ENCODE results near the gene PRKCB. TPM values are rescaled to one million over a fixed set of nuclear protein-coding genes. Genes with fewer than 3 reads are reported as not detected.

PRKCB gene
- total RNA-seq, 1 experiment from 2014 or later, result not detected

DNA sequence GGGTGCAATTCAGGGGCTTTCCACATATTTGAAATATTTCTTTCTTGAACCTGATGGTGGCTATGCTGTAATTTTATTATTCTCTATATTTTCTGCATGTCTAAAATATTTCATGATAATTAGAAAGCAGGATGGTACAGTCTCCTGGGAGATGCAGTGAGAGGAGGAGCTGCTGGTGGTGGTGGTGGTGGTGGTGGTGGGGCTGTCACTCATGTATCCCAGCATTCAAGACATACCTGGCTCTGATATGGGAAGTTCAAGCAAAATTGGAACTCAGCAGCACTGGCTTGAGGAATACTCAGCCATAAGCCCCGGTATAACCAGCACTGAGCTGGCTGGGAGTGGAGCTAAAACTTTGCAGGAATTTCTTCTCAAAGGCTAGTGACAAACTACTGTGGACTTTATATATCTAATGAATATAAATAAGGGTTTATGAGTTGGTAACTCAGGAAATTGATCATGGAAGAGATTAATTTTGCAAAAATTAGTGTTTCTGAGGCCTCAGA, 200.3 kb downstream of the PRKCB start:
- Mint-ChIP-seq H3K4me3 (ENCODE audit: low read depth, unreplicated experiment) (no peak overlapping the region), H3K27ac (ENCODE audit: unreplicated experiment) (no peak overlapping the region), H3K9me3 (ENCODE audit: low read depth, unreplicated experiment) (no peaks in the 10 kb centered on the region), H3K27me3 (ENCODE audit: unreplicated experiment) (peaks cover 88% of the 10 kb centered on the region), H3K4me1 (ENCODE audit: low read depth, unreplicated experiment) (no peaks in the 10 kb centered on the region), H3K36me3 (ENCODE audit: insufficient read depth, unreplicated experiment) (no peaks in the 10 kb centered on the region)
- no peak for DNase-seq
- intact Hi-C loops (cut with micrococcal nuclease; ENCODE audit: unreplicated experiment), result loop anchor here (1.0 to 5.0 kb wide), 3 partner anchors 235 to 479 kb away; partner anchors contain the start of genes EARS2 and UBFD1
- no TSS peak for BruUV-seq (replicated peaks)
- no peak for TF ChIP-seq CTCF (IDR thresholded peaks at IDR 0.05; ENCODE audit: unreplicated experiment)
- CTCF ChIA-PET, result interaction anchor here (1.1 to 1.9 kb wide), 3 partner anchors 31 to 358 kb away, joined by 3 to 5 read pairs (median 5); partner anchors contain the start of gene PLK1

DNA sequence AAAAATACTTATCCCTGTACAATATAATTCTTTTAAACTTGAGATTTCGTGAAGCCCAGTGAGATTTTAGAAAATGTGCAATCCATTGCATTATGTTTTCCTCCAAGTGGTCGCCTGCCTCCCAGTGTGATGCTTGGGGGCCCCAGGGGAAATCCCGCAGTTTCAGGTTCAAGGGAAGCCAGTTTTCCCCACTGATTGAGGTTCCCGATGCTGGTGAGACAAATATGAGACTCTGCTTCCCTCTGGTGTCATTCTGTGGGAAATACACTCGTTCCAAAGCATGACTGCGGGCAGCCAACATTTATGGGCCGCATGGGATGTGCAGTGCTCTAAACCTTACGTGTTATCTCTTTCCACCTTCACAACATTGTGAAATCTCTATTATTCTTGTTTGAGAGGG, 200.8 kb downstream of the PRKCB start:
- H3K4me1 Mint-ChIP-seq (ENCODE audit: low read depth, unreplicated experiment), result no peaks in the 10 kb centered on the region
- DNase-seq, result peak; percentile 62
- H3K4me3 Mint-ChIP-seq (ENCODE audit: low read depth, unreplicated experiment), result no peak overlapping the region
- intact Hi-C loops (cut with micrococcal nuclease; ENCODE audit: unreplicated experiment), result loop anchor here (1.0 to 5.0 kb wide), 3 partner anchors 235 to 479 kb away; partner anchors contain the start of genes EARS2 and UBFD1
- TF ChIP-seq CTCF (IDR thresholded peaks at IDR 0.05; ENCODE audit: unreplicated experiment), result peak; percentile 71
- BruUV-seq (replicated peaks), result no TSS peak
- no peaks in the 10 kb centered on the region for H3K36me3 Mint-ChIP-seq (ENCODE audit: insufficient read depth, unreplicated experiment)
- H3K27me3 Mint-ChIP-seq (ENCODE audit: unreplicated experiment), result peaks cover 88% of the 10 kb centered on the region
- CTCF ChIA-PET, result interaction anchor here (1.1 to 1.9 kb wide), 3 partner anchors 30 to 358 kb away, joined by 3 to 5 read pairs (median 5); partner anchors contain the start of gene PLK1
- H3K27ac Mint-ChIP-seq (ENCODE audit: unreplicated experiment), result no peak overlapping the region
- no peaks in the 10 kb centered on the region for H3K9me3 Mint-ChIP-seq (ENCODE audit: low read depth, unreplicated experiment)

- Mint-ChIP-seq H3K27ac (ENCODE audit: unreplicated experiment) (no peak overlapping the region), H3K4me3 (ENCODE audit: low read depth, unreplicated experiment) (no peak overlapping the region), H3K27me3 (ENCODE audit: unreplicated experiment) (peaks cover 86% of the 10 kb centered on the region), H3K9me3 (ENCODE audit: low read depth, unreplicated experiment) (no peaks in the 10 kb centered on the region), H3K36me3 (ENCODE audit: insufficient read depth, unreplicated experiment) (no peaks in the 10 kb centered on the region), H3K4me1 (ENCODE audit: low read depth, unreplicated experiment) (no peaks in the 10 kb centered on the region)
- CTCF ChIA-PET, result no interaction called here
- DNase-seq, result no peak
- no peak for TF ChIP-seq CTCF (IDR thresholded peaks at IDR 0.05; ENCODE audit: unreplicated experiment)
- intact Hi-C loops (cut with micrococcal nuclease; ENCODE audit: unreplicated experiment), result loop anchor here (5.0 kb wide), 1 partner anchor 480 kb away; the partner anchor contains the start of genes EARS2 and UBFD1
- no TSS peak for BruUV-seq (replicated peaks)
Observed at GRCh38 chr16:24037335-24037734, 201.6 kb downstream of the PRKCB start.

DNA sequence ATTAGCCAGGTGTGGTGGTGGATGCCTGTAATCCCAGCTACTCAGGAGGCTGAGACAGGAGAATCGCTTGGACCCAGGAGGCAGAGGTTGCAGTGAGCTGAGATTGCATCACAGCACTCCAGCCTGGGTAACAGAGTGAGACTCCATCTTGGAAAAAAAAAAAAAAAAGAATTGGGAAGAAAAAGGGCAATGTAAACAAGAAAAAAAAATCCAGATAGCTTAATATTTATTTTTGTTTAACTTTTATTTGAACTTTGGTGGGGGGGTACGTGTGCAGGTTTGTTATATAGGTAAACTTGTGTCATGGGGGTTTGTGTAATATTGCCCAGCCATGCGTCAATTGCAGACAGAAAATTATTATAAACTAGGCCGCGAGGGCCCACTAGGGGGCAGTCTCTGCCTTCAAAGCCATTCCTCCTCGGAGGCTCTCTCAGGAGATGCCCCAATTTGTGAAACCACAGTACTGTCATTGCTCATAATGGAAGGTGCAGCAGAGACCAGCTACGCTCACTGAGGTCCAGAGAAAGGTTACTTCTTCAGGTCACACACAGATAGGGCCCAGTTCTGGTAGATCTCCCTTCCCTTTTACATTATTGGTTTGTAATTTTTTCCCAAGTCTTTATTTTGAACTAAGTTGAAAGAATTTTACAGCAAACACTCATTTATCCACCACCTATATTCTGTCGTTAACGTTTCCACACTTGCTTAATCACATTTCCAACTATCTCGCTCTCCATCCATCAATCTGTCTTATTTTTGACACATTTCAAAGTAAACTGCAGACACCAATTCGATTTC, 206.2 kb downstream of the PRKCB start:
- no peaks in the 10 kb centered on the region for H3K4me1 Mint-ChIP-seq (ENCODE audit: low read depth, unreplicated experiment)
- peak; percentile 83 for DNase-seq
- peaks cover 60% of the 10 kb centered on the region for H3K27me3 Mint-ChIP-seq (ENCODE audit: unreplicated experiment)
- no peak overlapping the region for H3K27ac Mint-ChIP-seq (ENCODE audit: unreplicated experiment)
- H3K4me3 Mint-ChIP-seq (ENCODE audit: low read depth, unreplicated experiment), result no peak overlapping the region
- TF ChIP-seq CTCF (IDR thresholded peaks at IDR 0.05; ENCODE audit: unreplicated experiment), result peak; percentile 79
- H3K36me3 Mint-ChIP-seq (ENCODE audit: insufficient read depth, unreplicated experiment), result no peaks in the 10 kb centered on the region
- BruUV-seq (replicated peaks), result no TSS peak
- CTCF ChIA-PET, result interaction anchor here (0.7 to 4.3 kb wide), 5 partner anchors 29 to 496 kb away, joined by 3 to 22 read pairs (median 5); no protein-coding TSS in a partner anchor
- intact Hi-C loops (cut with micrococcal nuclease; ENCODE audit: unreplicated experiment), result loop anchor here (1.0 kb wide), 2 partner anchors 211 to 457 kb away; no protein-coding TSS in a partner anchor
- no peaks in the 10 kb centered on the region for H3K9me3 Mint-ChIP-seq (ENCODE audit: low read depth, unreplicated experiment)
